HG03575 (cell line): Measurements from ENCODE around the gene CPT1C.

Experiments used
- ATAC-seq: cut with Tn5 transposase; IDR thresholded peaks from one replicate; pipeline ENCODE4 v1.9.1; 2021; ENCODE audit not compliant: unreplicated experiment, insufficient number of reproducible peaks, low FRiP score; ENCODE audit errors: extremely low read depth

Gene CPT1C

GRCh38 chr19:49741210-49741844, 50.4 kb downstream of the CPT1C start:
- no peak for ATAC-seq

- no peak for ATAC-seq
Measured at GRCh38 chr19:49744946-49745381, 54.0 kb downstream of the CPT1C start.

- ATAC-seq: no peak
Measured at GRCh38 chr19:49746206-49746958, 55.5 kb downstream of the CPT1C start.

GRCh38 chr19:49749055-49749716, 58.3 kb downstream of the CPT1C start:
- no peak for ATAC-seq

GRCh38 chr19:49749771-49750170, 58.9 kb downstream of the CPT1C start:
- ATAC-seq: no peak

- ATAC-seq: no peak
Measured at GRCh38 chr19:49752701-49753100, 61.8 kb downstream of the CPT1C start.

GRCh38 chr19:49755956-49756355, 65.0 kb downstream of the CPT1C start:
- ATAC-seq: no peak

GRCh38 chr19:49758292-49758691, 67.4 kb downstream of the CPT1C start:
- no peak for ATAC-seq

GRCh38 chr19:49761249-49761624, 70.3 kb downstream of the CPT1C start:
- no peak for ATAC-seq

- no peak for ATAC-seq
Measured at GRCh38 chr19:49761625-49762311, 70.9 kb downstream of the CPT1C start.

- ATAC-seq: no peak
Measured at GRCh38 chr19:49763230-49763629, 72.3 kb downstream of the CPT1C start, which contains the start of gene TSKS. Gene TSKS (minus strand): TSS chr19:49763306. CDS start chr19:49763247, 59 bp downstream.
